Kidney (tissue), 14 donors: Measurements from ENCODE around the gene MRPS12. TPM values are rescaled to one million over a fixed set of nuclear protein-coding genes. Genes with fewer than 3 reads are reported as not detected.

Source experiments
- DNase-seq, 5 donors: peaks; one replicate each; pipeline ENCODE4 v3.0.0-alpha.2; 2013 to 2020
- FAIRE-seq: peaks from 2 replicates; lab custom pipeline; 2012; peaks lifted over from hg19 to GRCh38; lab: Jason Lieb, UNC
- H3K27ac ChIP-seq, 2 donors: one replicate each; pipeline ENCODE4 v1.7.0; 2013; ENCODE audit warnings: low read depth in 2 of 2, low read length in 2 of 2, inconsistent platforms in 1 of 2
- H3K27me3 ChIP-seq: one replicate; pipeline ENCODE4 v1.7.1; 2013; ENCODE audit warnings: low read length, inconsistent platforms; ENCODE audit not compliant: control insufficient read depth, insufficient read depth
- H3K36me3 ChIP-seq, 3 donors: one replicate each; pipeline versions ENCODE4 v1.7.0 to v1.7.1; 2013; ENCODE audit warnings: low read length in 3 of 3, control low read depth in 1 of 3, inconsistent platforms in 1 of 3; ENCODE audit not compliant: insufficient read depth in 3 of 3, control insufficient read depth in 2 of 3
- H3K4me1 ChIP-seq, 3 donors: one replicate each; pipeline versions ENCODE4 v1.7.0 to v1.7.1; 2013; ENCODE audit warnings: low read length in 3 of 3, inconsistent platforms in 1 of 3, low read depth in 1 of 3; ENCODE audit not compliant: control insufficient read depth in 2 of 3, insufficient read depth in 2 of 3
- H3K4me3 ChIP-seq, 3 donors: one replicate each; pipeline versions ENCODE4 v1.7.0 to v1.8.1; 2013; ENCODE audit warnings: low read length in 3 of 3, control low read depth in 1 of 3, inconsistent platforms in 1 of 3
- H3K9ac ChIP-seq, 3 donors: one replicate each; pipeline versions ENCODE4 v1.7.0 to v1.7.1; 2013; ENCODE audit warnings: low read length in 3 of 3, control low read depth in 1 of 3, inconsistent platforms in 1 of 3
- H3K9me3 ChIP-seq, 3 donors: one replicate each; pipeline versions ENCODE4 v1.7.0 to v1.7.1; 2013; ENCODE audit warnings: low read length in 3 of 3, control low read depth in 1 of 3, inconsistent platforms in 1 of 3; ENCODE audit not compliant: control insufficient read depth in 2 of 3, insufficient read depth in 1 of 3
- CTCF ChIP-seq: IDR thresholded peaks from 3 replicates; pipeline ENCODE4 v1.5.1; 2012; ENCODE audit warnings: mild to moderate bottlenecking, moderate library complexity, borderline replicate concordance; ENCODE audit not compliant: insufficient read depth; ENCODE audit errors: extremely low read depth
- intact Hi-C: fragments of 100-400 bp; cut with DNase I; formaldehyde crosslinking; loops from one replicate; pipeline ENCODE4 v1.11.1; 2022
- polyA plus RNA-seq: library from polyadenylated mRNA; stranded (reverse); fragments of 350-450 nt; fragmentation: Illumina TruSeq; extraction: RNeasy Lipid Tissue Mini Kit (QIAGEN cat#74804); gene quantifications from one replicate; pipeline ENCODE4 v1.2.3, GENCODE V29; 2014; ENCODE audit warnings: low read depth, low replicate concordance; ENCODE audit not compliant: insufficient read depth
- total RNA-seq: library from RNA; stranded (reverse); fragmentation: NEBNext Ultra II Directional; extraction: Animal tissue kit (Norgen Biotek cat#: 25700); gene quantifications from one replicate; pipeline ENCODE4 v1.2.1, GENCODE V29; 2021
- donor health status: control.
- donor health status: control.
- donor health status: control.
- donor health status: control.
- donor health status: control.
- donor health status: DM: yes; HTN: yes; CAD: no.
- donor health status: Normal renal cell carcinoma (clear cell type).

MRPS12 gene
- total and polyA plus RNA-seq, 2 donors from 2014 or later, result 28.5 to 110 TPM

GRCh38 chr19:38900743-38901190 lies 30.0 kb upstream of the MRPS12 start:
- Histone ChIP-seq H3K27me3 (no peaks in the 10 kb centered on the region), H3K4me1 (peaks cover 4 to 11% (median 9%) of the 10 kb centered on the region in 3 donors), H3K4me3 (peak overlapping the region; percentile 11 to 74 (median 73)), H3K27ac (no peak overlapping the region), H3K9me3 (peaks cover 0 to 3% (median 0%) of the 10 kb centered on the region in 3 donors), H3K36me3 (peaks cover 0 to 8% (median 5%) of the 10 kb centered on the region in 3 donors), H3K9ac (peak overlapping the region; percentile 72 to 90 (median 77))
- DNase-seq, result no peak
- TF ChIP-seq CTCF, result no peak
- intact Hi-C loops, result no loop called here
- FAIRE-seq, result no peak

GRCh38 chr19:38901683-38902082 lies 29.1 kb upstream of the MRPS12 start:
- no peaks in the 10 kb centered on the region for H3K27me3 ChIP-seq
- peaks cover 0 to 8% (median 5%) of the 10 kb centered on the region in 3 donors for H3K36me3 ChIP-seq
- H3K9me3 ChIP-seq, result peaks cover 0 to 3% (median 0%) of the 10 kb centered on the region in 3 donors
- no peak overlapping the region for H3K4me3 ChIP-seq
- no peak for FAIRE-seq
- no peak overlapping the region for H3K9ac ChIP-seq
- H3K27ac ChIP-seq, result no peak overlapping the region
- H3K4me1 ChIP-seq, result peaks cover 4 to 9% (median 9%) of the 10 kb centered on the region in 3 donors
- no peak for TF ChIP-seq CTCF
- DNase-seq, result no peak
- intact Hi-C loops, result no loop called here

- H3K4me3 ChIP-seq, result no peak overlapping the region
- FAIRE-seq (no peak), DNase-seq (no peak)
- TF ChIP-seq CTCF, result no peak
- intact Hi-C loops, result no loop called here
- H3K27me3 ChIP-seq, result no peaks in the 10 kb centered on the region
- H3K4me1 ChIP-seq, result no peaks in the 10 kb centered on the region
- H3K9me3 ChIP-seq, result peaks cover 0 to 3% (median 0%) of the 10 kb centered on the region in 3 donors
- H3K36me3 ChIP-seq, result peaks cover 0 to 8% (median 8%) of the 10 kb centered on the region in 3 donors
- no peak overlapping the region for H3K9ac ChIP-seq
- H3K27ac ChIP-seq, result no peak overlapping the region
Observed at GRCh38 chr19:38904581-38905539, 25.9 kb upstream of the MRPS12 start.
